Nephron (organoid): ENCODE data around the gene SPRY4.
A peak's percentile ranks its signal among the peaks of the same experiment; 100 is the strongest.
"Not testable (repeated sequence)": the region's sequence is repeated elsewhere in the genome, so short reads cannot be mapped to it uniquely, and the experiment has no call there.

Experiments used
- H3K27ac Mint-ChIP-seq, 3 experiments: 2 replicates each; pipeline ENCODE4 v1.8.0; 2020; ENCODE audit warnings: mixed read lengths in 3 of 3, mild to moderate bottlenecking in 2 of 3, moderate library complexity in 1 of 3
- H3K27me3 Mint-ChIP-seq: 2 replicates; pipeline ENCODE4 v1.8.0; 2021; ENCODE audit warnings: low read depth, mild to moderate bottlenecking, moderate library complexity, mixed read lengths
- H3K36me3 Mint-ChIP-seq: 2 replicates; pipeline ENCODE4 v1.8.0; 2020; ENCODE audit warnings: low read depth, mixed read lengths
- H3K4me1 Mint-ChIP-seq: 2 replicates; pipeline ENCODE4 v1.8.0; 2020; ENCODE audit warnings: mixed read lengths
- H3K4me3 Mint-ChIP-seq, 3 experiments: 2 replicates each; pipeline ENCODE4 v1.8.0; 2020; ENCODE audit warnings: mild to moderate bottlenecking in 3 of 3, mixed read lengths in 3 of 3, moderate library complexity in 2 of 3
- H3K9me3 Mint-ChIP-seq: 2 replicates; pipeline ENCODE4 v1.8.0; 2020; ENCODE audit warnings: mixed read lengths
- TF ChIP-seq, protein P1 (sequence below), 3 experiments: fragments of 200-600 bp; sonication (generic); IDR thresholded peaks; one replicate each; pipeline ENCODE4 v1.5.0; 2021; ENCODE audit warnings: antibody characterized with exemption in 3 of 3; ENCODE audit not compliant: unreplicated experiment in 3 of 3

Gene SPRY4

DNA sequence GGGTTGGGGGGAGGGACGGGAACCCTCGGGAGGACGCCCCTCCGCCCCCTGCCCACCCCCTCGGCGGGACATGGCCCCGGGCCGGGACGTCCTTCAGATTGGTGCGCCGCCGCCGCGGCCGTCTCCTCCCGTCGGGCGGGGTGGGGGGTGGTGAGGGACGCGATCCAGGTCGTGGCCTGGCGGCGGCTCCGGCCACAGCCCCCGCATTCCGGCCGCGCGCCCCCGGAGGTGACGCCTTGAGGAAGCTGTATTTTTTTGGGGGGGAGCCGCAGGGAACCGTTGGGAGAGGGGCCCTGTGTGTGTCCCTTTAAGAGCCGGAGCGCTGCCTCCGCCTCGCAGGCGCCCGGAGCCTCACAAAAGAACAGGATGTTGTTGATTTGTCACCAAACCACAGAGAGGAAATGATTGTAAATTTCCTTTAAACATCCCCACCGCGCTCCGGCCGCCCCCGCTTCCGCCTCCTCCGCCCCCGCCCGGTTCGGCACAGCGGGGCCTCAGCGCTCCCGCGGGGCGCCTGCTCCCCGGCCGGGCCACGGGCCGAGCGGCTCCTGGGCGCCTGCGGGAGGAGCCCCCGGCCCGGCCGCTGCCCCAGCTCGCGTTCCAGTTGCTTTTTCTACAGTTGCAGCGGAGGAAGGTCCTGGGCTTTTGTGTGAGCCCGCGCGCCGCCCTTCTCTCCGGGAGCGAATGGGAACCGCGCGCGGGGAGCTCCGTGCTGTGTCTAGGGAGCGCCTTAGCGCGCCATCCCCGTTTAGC lies 32.1 kb upstream of the SPRY4 start:
- TF ChIP-seq, protein P1, sequence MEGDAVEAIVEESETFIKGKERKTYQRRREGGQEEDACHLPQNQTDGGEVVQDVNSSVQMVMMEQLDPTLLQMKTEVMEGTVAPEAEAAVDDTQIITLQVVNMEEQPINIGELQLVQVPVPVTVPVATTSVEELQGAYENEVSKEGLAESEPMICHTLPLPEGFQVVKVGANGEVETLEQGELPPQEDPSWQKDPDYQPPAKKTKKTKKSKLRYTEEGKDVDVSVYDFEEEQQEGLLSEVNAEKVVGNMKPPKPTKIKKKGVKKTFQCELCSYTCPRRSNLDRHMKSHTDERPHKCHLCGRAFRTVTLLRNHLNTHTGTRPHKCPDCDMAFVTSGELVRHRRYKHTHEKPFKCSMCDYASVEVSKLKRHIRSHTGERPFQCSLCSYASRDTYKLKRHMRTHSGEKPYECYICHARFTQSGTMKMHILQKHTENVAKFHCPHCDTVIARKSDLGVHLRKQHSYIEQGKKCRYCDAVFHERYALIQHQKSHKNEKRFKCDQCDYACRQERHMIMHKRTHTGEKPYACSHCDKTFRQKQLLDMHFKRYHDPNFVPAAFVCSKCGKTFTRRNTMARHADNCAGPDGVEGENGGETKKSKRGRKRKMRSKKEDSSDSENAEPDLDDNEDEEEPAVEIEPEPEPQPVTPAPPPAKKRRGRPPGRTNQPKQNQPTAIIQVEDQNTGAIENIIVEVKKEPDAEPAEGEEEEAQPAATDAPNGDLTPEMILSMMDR (IDR thresholded peaks at IDR 0.05; ENCODE audit: unreplicated experiment in 3 of 3), result no peak

DNA sequence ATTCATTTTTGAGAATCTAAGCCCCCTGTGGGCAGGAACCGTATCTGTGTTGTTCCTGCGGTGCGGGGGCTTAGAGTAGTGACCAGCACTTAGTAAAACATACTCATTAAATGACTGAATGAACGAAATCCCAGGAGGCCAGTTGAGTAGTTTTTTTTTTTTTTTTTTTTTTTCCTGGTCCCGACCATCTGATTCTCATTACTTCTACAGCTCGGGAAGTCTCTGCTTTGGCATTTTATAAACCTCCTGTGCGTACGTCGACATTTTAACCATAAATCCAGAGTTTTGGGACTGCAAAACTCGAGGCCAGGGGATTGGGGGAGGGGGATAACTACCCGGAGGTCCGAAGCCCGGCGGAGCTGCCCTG lies 31.5 kb upstream of the SPRY4 start:
- TF ChIP-seq, protein P1 (IDR thresholded peaks at IDR 0.05; ENCODE audit: unreplicated experiment in 3 of 3), result no peak
- H3K36me3 Mint-ChIP-seq, result no peaks in the 10 kb centered on the region
- H3K27me3 Mint-ChIP-seq, result peaks cover 10% of the 10 kb centered on the region
- no peaks in the 10 kb centered on the region for H3K9me3 Mint-ChIP-seq
- H3K4me3 Mint-ChIP-seq, result peak overlapping the region; percentile 78 to 86 (median 85)
- H3K27ac Mint-ChIP-seq, result peak overlapping the region; percentile 98
- H3K4me1 Mint-ChIP-seq, result peaks cover 34% of the 10 kb centered on the region

More for the DNA sequence above, 32.1 kb upstream of the SPRY4 start:
- Mint-ChIP-seq H3K9me3 (no peaks in the 10 kb centered on the region), H3K4me3 (peak overlapping the region; percentile 78 to 87 (median 86)), H3K36me3 (no peaks in the 10 kb centered on the region), H3K4me1 (peaks cover 34% of the 10 kb centered on the region), H3K27me3 (peaks cover 10% of the 10 kb centered on the region), H3K27ac (peak overlapping the region; percentile 98 to 99 (median 98))

DNA sequence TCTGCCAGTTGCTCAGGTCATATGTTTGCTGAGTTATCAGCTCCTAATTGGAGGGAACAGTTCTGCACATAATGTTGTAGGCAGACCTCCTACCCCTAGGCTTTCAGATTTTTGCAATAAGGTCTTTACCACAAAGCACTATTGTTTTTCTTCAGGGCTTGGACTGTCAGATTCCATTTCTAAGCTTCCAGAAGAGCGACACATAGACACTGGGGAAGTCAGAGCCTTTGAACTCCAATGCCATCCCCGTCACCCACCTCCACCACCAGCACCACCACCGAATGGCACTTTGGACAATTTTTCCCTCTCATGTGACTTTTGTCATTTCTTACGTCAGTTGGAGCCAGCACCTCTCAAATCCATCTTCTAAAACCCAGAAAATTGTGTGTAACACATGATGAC lies 28.3 kb upstream of the SPRY4 start:
- peaks cover 3% of the 10 kb centered on the region for H3K9me3 Mint-ChIP-seq
- TF ChIP-seq, protein P1 (IDR thresholded peaks at IDR 0.05; ENCODE audit: unreplicated experiment in 3 of 3), result no peak
- H3K4me3 Mint-ChIP-seq, result no peak overlapping the region
- H3K36me3 Mint-ChIP-seq, result no peaks in the 10 kb centered on the region
- peaks cover 9% of the 10 kb centered on the region for H3K4me1 Mint-ChIP-seq
- peak overlapping the region in 1 of 3 experiments; percentile 36 for H3K27ac Mint-ChIP-seq
- H3K27me3 Mint-ChIP-seq, result no peaks in the 10 kb centered on the region

DNA sequence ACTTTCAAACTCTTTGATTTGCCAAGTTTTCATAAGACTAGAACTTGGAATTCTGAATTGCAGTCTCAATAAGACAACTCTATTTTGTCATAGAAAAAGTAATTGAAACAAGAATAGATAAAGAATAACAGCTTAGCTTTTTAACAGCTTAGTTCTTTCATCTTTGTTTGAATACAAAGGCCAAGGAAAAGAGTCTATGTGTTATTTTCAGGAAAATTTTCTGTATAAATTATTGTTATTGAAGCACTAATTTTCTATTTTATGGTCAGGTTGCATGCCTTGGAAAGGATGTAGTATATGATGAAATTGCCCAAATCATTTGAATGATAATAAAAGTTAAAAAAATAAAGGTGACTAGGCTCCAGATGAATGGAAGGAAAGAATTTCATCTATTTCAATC lies 25.2 kb upstream of the SPRY4 start:
- Mint-ChIP-seq H3K27me3 (no peaks in the 10 kb centered on the region), H3K4me1 (no peaks in the 10 kb centered on the region), H3K36me3 (peaks cover 19% of the 10 kb centered on the region), H3K9me3 (peaks cover 21% of the 10 kb centered on the region), H3K27ac (no peak overlapping the region), H3K4me3 (no peak overlapping the region)
- TF ChIP-seq, protein P1 (IDR thresholded peaks at IDR 0.05; ENCODE audit: unreplicated experiment in 3 of 3), result no peak

DNA sequence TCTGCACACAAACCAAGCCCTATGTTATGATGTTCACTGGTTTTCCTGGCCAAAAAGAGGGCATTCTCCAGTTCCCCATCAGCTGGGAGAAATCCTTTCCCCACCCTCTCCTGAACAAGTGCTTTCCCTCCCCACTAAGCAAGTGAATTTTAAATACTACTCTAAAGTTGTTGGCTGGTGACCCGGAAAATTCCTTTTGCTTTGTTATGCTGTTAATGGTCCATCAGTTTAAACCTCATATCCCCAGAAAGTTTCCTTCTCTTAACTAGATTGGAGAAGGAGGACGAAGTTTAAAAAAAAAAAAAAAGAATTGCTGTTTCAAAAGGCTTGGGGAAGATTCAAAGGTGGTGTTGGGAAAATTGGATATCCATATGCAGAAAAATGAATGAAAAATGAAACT lies 21.9 kb upstream of the SPRY4 start:
- Mint-ChIP-seq H3K36me3 (peaks cover 36% of the 10 kb centered on the region), H3K9me3 (peaks cover 46% of the 10 kb centered on the region), H3K27me3 (no peaks in the 10 kb centered on the region), H3K27ac (peak overlapping the region in 1 of 3 experiments; percentile 50), H3K4me3 (no peak overlapping the region), H3K4me1 (no peaks in the 10 kb centered on the region)
- TF ChIP-seq, protein P1 (IDR thresholded peaks at IDR 0.05; ENCODE audit: unreplicated experiment in 3 of 3), result no peak

DNA sequence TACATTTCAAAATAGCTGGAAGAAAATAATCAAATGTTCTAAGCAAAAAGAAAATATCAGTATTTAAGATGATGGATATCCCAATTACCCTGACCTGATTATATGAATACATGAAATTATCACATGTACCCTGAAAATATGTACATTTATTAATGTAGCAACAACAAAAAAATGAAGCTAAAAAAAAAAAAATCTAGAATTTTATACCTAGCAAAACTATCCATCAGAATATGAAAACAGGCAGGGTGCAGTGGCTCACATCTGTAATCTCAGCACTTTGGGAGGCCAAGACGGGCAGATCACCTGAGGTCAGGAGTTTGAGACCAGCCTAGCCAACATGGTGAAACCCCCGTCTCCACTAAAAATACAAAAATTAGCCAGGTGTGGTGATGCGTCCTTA lies 20.1 kb upstream of the SPRY4 start:
- H3K27me3 Mint-ChIP-seq, H3K4me3 Mint-ChIP-seq, H3K4me1 Mint-ChIP-seq, H3K27ac Mint-ChIP-seq: not testable (repeated sequence)
- Mint-ChIP-seq H3K36me3 (peaks cover 43% of the 10 kb centered on the region), H3K9me3 (peaks cover 57% of the 10 kb centered on the region)
